ENCODE measurements around the gene TRAF3IP3. TPM values are rescaled to one million over a fixed set of nuclear protein-coding genes. Genes with fewer than 3 reads are reported as not detected.

The TRAF3IP3 gene
- total RNA-seq, 1 experiment from 2014 or later, result not detected

GRCh38 chr1:209816923-209817322 is 61.1 kb downstream of the TRAF3IP3 start:
- Histone ChIP-seq H2BK20ac (ENCODE audit: low read depth, low read length, poor library complexity, severe bottlenecking) (no peak overlapping the region), H3T11ph (ENCODE audit: low read length) (no peak overlapping the region), H3K4me1 (ENCODE audit: insufficient read depth, low read length) (no peaks in the 10 kb centered on the region), H3K79me1 (ENCODE audit: insufficient read depth, low read depth, low read length, poor library complexity, severe bottlenecking) (no peaks in the 10 kb centered on the region), H3K27ac (ENCODE audit: insufficient read length, low read depth, low read length) (no peak overlapping the region), H2AK5ac (ENCODE audit: insufficient read length, low read length) (no peak overlapping the region), H3K18ac (ENCODE audit: insufficient read length, low read depth, low read length) (no peak overlapping the region), H3K4me2 (ENCODE audit: insufficient read depth, insufficient read length, low read length) (no peak overlapping the region), H2BK120ac (ENCODE audit: low read depth, low read length, poor library complexity, severe bottlenecking) (no peak overlapping the region), H3K9ac (ENCODE audit: extremely low read depth, insufficient read length, low read length) (no peak overlapping the region), H4K5ac (ENCODE audit: insufficient read length, low read depth, low read length) (no peak overlapping the region), H2BK5ac (ENCODE audit: insufficient read length, low read length) (no peak overlapping the region), H3K56ac (ENCODE audit: insufficient read length, low read depth, low read length) (no peak overlapping the region), H3K23me2 (ENCODE audit: insufficient read length, low read depth, low read length, poor library complexity, severe bottlenecking) (no peaks in the 10 kb centered on the region), H2AFZ (ENCODE audit: low read length) (no peak overlapping the region), H3K79me2 (ENCODE audit: insufficient read depth, low read length) (no peaks in the 10 kb centered on the region; the same call in 1 of the 2 replicates), H4K20me1 (ENCODE audit: control insufficient read depth, insufficient read depth, insufficient read length) (no peaks in the 10 kb centered on the region), H4K8ac (replicated peaks; ENCODE audit: insufficient read length, low read depth, low read length) (no peak overlapping the region), H3K4ac (ENCODE audit: low read depth, low read length) (no peak overlapping the region), H3K14ac (ENCODE audit: insufficient read depth, low read length) (no peak overlapping the region), H3K9me3 (ENCODE audit: control insufficient read depth, low read depth, low read length) (no peaks in the 10 kb centered on the region), H3K27me3 (ENCODE audit: insufficient read depth, low read length) (no peaks in the 10 kb centered on the region; the same call in 1 of the 2 replicates), H2BK15ac (ENCODE audit: low read depth, low read length) (no peak overlapping the region), H4K91ac (ENCODE audit: insufficient read length, low read depth, low read length) (no peak overlapping the region), H3K23ac (ENCODE audit: insufficient read length, low read depth, low read length) (no peak overlapping the region), H2BK12ac (ENCODE audit: insufficient read length, low read depth, low read length) (no peak overlapping the region)
- Mint-ChIP-seq H3K4me1 (peaks cover 6% of the 10 kb centered on the region in 2 experiments), H3K9me3 (no peaks in the 10 kb centered on the region), H3K4me3 (no peak overlapping the region), H3K27me3 (ENCODE audit: low read depth) (peaks cover 23% of the 10 kb centered on the region), H3K36me3 (ENCODE audit: insufficient read depth in 1 of 3, low read depth in 3 of 3) (no peaks in the 10 kb centered on the region), H3K27ac (no peak overlapping the region)
- DNase-seq, result no peak
- no peak for TF ChIP-seq CTCF (conservative IDR thresholded peaks at IDR 0.05)
- WGBS (ENCODE audit: extremely low coverage, insufficient read length, low lambda C conversion rate), result no CpG with 5 or more reads among the region's 3 CpGs
